Effector memory CD8-positive, alpha-beta T cell (primary cell): Measurements from ENCODE around the gene SDCBP2.

Experiments
- ATAC-seq: fragments of 150-1000 bp; cut with Tn5 transposase; replicated peaks from 2 replicates; pipeline ENCODE4 v1.10.0; 2021; ENCODE audit warnings: mild to moderate bottlenecking, moderate library complexity
- DNase-seq, 3 experiments: peaks; one replicate each; pipeline ENCODE4 v3.0.0; 2021
- H3K27ac Mint-ChIP-seq, 2 donors: one replicate each; pipeline ENCODE4 v1.8.0; 2022; ENCODE audit warnings: mild to moderate bottlenecking in 2 of 2, mixed read lengths in 2 of 2, moderate library complexity in 2 of 2
- H3K27me3 Mint-ChIP-seq, 2 donors: one replicate each; pipeline ENCODE4 v1.8.0; 2022; ENCODE audit warnings: mixed read lengths in 2 of 2
- H3K36me3 Mint-ChIP-seq: one replicate; pipeline ENCODE4 v1.8.0; 2022; ENCODE audit warnings: mild to moderate bottlenecking, moderate library complexity, mixed read lengths; ENCODE audit not compliant: insufficient read depth
- H3K4me1 Mint-ChIP-seq, 2 donors: one replicate each; pipeline ENCODE4 v1.8.0; 2022; ENCODE audit warnings: low read depth in 2 of 2, mixed read lengths in 2 of 2
- H3K4me3 Mint-ChIP-seq, 2 donors: one replicate each; pipeline ENCODE4 v1.8.0; 2022; ENCODE audit warnings: mild to moderate bottlenecking in 2 of 2, mixed read lengths in 2 of 2, moderate library complexity in 2 of 2
- H3K9me3 Mint-ChIP-seq, 2 donors: one replicate each; pipeline ENCODE4 v1.8.0; 2022; ENCODE audit warnings: mixed read lengths in 2 of 2

The SDCBP2 gene

DNA sequence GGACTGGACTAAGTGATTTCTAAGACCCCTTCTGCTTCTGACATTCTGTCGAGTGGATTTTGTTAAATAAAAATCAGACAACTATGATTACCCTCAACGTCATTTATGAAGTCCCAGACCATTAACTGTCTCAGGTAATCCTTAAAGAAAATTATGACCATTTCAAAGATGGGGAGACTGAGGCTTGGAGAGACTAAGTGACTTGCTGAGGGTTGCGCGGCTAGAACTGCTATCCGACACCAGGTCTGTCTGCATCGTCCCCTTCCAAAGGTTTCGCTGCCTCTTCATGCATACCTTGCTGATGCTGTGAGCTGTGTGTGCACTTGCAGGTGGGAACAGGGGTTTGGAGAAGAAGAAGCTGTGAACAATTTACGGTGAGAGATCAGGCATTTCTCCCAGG is 59.7 kb downstream of the SDCBP2 start:
- peak overlapping the region; percentile 16 to 64 for H3K27ac Mint-ChIP-seq
- H3K36me3 Mint-ChIP-seq: peaks cover 4% of the 10 kb centered on the region
- peaks cover 20 to 28% of the 10 kb centered on the region in 2 donors for H3K4me1 Mint-ChIP-seq
- ATAC-seq: no peak
- H3K27me3 Mint-ChIP-seq: no peaks in the 10 kb centered on the region
- no peak overlapping the region for H3K4me3 Mint-ChIP-seq
- H3K9me3 Mint-ChIP-seq: no peaks in the 10 kb centered on the region
- DNase-seq: no peak

DNA sequence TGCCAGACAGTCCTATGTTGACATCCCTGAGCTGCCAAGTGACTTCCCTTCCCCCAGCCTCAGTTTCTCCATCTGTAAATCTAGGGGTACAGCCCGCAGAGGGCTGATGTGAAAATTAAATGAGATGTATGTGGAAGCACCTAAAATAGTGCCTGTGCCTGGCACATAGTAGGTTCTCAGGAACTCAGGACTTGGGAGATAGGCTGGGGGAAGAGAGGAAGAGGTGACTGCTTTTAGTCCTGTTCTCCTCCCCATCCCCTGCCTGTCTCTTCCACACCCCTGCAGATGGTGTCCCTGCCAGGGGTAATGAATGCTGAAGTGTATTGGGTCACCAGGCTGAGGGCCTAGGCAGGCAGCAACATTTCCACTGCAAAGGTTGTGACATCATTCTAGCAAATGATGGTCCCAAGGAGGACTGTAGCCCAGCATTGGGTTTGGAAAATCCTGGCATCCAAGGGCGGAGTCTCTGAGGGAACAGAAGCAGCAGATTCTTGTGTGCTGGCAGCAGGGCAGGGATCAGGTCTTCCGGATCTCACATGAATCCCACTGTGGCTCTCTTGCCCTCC is 61.0 kb downstream of the SDCBP2 start:
- no peak for ATAC-seq

DNA sequence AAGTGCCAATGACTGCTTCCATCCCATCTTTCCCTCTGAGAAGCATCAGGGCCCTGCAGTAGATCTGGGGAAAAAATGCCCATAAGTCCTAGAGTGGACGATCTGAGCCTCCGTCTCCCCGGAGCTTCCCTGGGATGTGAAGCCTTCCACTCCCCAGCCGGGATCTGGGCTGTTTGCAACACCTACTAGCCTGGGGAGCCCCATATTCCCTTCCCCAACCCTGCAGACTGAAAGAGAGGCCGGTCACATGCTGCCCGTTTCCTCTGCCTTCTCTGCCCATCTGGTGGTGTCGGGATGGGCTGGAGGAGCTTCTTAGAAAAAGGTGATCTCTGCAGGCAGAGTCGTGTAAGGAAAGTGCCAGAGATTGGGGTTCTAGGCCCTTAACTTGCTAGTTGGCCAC is 61.8 kb downstream of the SDCBP2 start:
- no peaks in the 10 kb centered on the region for H3K27me3 Mint-ChIP-seq
- no peak for DNase-seq
- no peaks in the 10 kb centered on the region for H3K9me3 Mint-ChIP-seq
- no peak overlapping the region for H3K27ac Mint-ChIP-seq
- no peak for ATAC-seq
- peaks cover 4% of the 10 kb centered on the region for H3K36me3 Mint-ChIP-seq
- peaks cover 20 to 28% of the 10 kb centered on the region in 2 donors for H3K4me1 Mint-ChIP-seq
- H3K4me3 Mint-ChIP-seq: peak overlapping the region; percentile 77 to 81

More for the DNA sequence above, 61.0 kb downstream of the SDCBP2 start:
- Mint-ChIP-seq H3K27me3 (no peaks in the 10 kb centered on the region), H3K9me3 (no peaks in the 10 kb centered on the region), H3K4me3 (peak overlapping the region in 1 of 2 donors; percentile 77), H3K36me3 (peaks cover 4% of the 10 kb centered on the region), H3K27ac (peak overlapping the region in 1 of 2 donors; percentile 64), H3K4me1 (peaks cover 20 to 28% of the 10 kb centered on the region in 2 donors)
- DNase-seq: no peak

DNA sequence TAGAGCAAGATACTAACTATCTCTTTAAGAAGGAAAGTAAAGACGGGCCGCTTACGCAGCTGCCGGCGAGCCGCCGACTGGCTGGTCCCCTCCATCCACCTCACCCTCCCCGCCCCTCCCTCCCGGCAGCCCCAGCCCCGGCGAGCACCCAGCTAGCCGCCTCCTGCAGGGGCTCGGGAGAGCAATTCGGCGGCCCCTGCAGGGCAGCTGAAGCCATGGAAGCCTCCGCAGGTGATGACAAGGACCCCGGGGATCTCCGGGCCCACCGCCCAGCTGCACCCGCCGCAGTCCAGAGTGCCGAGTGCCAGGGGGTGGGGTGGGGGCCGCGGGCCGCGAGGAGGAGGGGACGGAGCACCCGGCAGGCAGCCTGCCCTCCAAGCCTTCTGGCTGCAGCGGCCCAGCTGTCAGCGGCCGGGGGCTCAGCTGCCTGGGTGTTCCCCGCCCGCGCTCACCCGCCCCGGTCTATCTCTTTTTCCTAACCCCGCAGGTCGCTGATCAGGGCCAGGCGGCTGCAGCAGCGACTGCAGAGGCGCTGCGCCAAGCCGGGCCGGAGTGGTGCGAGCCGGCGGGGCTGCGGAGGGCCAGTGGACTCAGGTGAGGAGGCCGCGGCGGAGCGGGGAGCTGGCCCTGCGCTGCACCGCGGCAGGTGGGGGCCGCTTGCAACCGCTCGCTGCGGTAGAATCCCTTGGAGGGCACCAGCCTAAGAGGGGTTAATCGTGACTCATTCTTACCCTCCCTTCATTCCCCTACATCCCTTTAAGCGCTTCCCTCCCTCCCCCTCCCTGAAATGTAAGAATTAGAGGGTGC is 62.6 kb downstream of the SDCBP2 start, which contains the start of gene SNPH:
Gene SNPH (plus strand): TSS at position 128 of the 807 bp plus-strand sequence. CDS start 29,946 bp downstream, outside the sequence.
- peak; percentile 54 to 58 (median 57) for DNase-seq
- Mint-ChIP-seq H3K36me3 (peaks cover 4% of the 10 kb centered on the region), H3K27me3 (no peaks in the 10 kb centered on the region), H3K9me3 (no peaks in the 10 kb centered on the region), H3K4me3 (peak within 1 kb of the TSS; percentile 77 to 81), H3K27ac (peak within 1 kb of the TSS; percentile 91 to 92), H3K4me1 (peaks cover 20 to 28% of the 10 kb centered on the region in 2 donors)
- ATAC-seq: peak; percentile 91

DNA sequence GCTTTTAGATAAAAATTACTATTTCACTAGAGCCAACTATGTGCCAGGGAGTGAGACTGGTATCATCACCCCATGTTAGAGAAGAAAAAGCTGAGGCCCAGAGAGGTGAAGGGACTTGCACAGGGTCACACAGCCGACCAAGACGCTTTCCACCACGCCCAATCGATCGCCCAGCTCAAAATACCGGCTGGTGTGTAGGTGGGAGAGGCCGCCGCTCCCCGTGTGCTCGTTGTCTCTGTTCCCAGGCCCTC is 63.1 kb downstream of the SDCBP2 start:
- H3K27ac Mint-ChIP-seq: peak overlapping the region; percentile 91 to 92
- H3K27me3 Mint-ChIP-seq: no peaks in the 10 kb centered on the region

DNA sequence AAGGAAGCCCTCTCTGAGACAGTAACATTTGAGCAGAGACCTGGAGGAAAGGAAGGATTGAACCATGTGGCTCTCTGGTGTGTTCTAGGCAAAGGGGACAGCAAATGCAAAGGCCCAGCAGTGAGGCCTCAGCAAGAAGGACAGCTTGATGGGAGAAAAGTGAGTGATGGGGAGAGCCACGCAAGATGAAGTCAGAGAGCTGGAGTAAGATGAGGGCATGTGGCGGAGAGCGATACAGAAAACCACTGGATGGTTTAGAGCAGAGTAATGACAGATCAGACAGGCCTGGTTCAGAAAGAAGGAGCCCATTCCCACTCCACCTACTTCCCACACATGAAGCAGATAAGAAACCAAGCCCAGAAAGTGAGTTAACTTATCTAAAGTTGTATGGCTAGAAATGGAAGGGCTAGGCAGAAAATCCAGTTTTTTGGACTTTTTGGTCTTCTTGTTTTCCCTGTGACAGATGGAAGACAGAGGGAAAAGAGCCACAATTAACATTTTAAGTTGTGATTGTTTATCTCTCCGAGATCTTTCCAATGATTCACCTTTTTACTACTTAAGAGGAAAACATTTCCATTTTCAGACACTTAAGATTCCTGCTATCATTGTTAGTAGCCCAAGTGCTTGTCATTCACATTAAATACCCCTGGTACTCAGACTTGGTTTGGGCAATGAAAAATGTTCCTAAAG is 63.6 kb downstream of the SDCBP2 start:
- no peak for ATAC-seq
- H3K27ac Mint-ChIP-seq: peak overlapping the region; percentile 91 to 92
- H3K4me3 Mint-ChIP-seq: peak overlapping the region; percentile 77 to 81
- DNase-seq: no peak
- no peaks in the 10 kb centered on the region for H3K27me3 Mint-ChIP-seq
- H3K4me1 Mint-ChIP-seq: peaks cover 20 to 28% of the 10 kb centered on the region in 2 donors
- peaks cover 4% of the 10 kb centered on the region for H3K36me3 Mint-ChIP-seq
- H3K9me3 Mint-ChIP-seq: no peaks in the 10 kb centered on the region

More for the DNA sequence above, 63.1 kb downstream of the SDCBP2 start:
- Mint-ChIP-seq H3K9me3 (no peaks in the 10 kb centered on the region), H3K4me3 (peak overlapping the region; percentile 77 to 81), H3K36me3 (peaks cover 4% of the 10 kb centered on the region), H3K4me1 (peaks cover 20 to 28% of the 10 kb centered on the region in 2 donors)
- ATAC-seq (no peak), DNase-seq (no peak)

DNA sequence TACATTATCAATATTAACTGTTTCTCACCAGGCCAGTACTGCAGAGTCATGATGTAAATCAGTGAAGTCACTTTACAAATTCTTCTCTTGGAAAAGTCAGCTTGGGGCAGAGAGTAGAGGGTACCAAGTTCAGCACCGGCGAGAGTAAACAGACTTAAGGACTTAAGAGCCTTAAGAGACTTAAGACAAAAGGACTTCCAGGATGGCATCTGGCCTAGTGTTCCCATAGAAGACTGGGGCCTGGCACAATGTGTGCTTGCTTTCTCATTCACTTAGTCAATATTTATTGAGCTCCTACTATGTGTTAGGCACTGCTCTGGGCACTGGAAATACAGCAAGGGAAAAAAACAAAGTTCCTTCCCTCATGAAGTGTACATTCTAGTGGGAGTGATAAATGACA is 64.2 kb downstream of the SDCBP2 start:
- Mint-ChIP-seq H3K4me3 (peak overlapping the region; percentile 77 to 81), H3K27ac (peak overlapping the region; percentile 16 to 91), H3K27me3 (no peaks in the 10 kb centered on the region), H3K4me1 (peaks cover 20 to 28% of the 10 kb centered on the region in 2 donors), H3K9me3 (no peaks in the 10 kb centered on the region), H3K36me3 (peaks cover 4% of the 10 kb centered on the region)
- DNase-seq (no peak), ATAC-seq (no peak)

DNA sequence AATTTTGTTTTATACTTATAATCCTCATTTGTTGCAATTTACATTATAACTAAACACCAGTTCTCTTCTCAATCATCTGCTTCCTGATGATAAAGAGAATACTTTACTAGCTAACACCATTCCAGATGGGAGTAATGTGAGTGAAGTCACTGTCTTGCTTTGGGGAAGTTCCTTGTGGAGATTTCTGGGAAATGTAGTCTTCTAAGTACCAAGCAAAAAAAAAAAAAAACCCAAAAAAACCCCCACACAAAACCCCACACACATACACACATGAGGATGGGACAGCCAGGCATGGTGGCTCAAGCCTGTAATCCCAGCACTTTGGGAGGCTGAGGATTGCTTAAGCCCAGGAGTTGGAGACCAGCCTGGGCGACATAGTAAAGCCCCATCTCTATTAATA is 65.1 kb downstream of the SDCBP2 start:
- H3K27ac Mint-ChIP-seq: no peak overlapping the region
- DNase-seq: no peak
- H3K4me3 Mint-ChIP-seq: no peak overlapping the region
- peaks cover 4% of the 10 kb centered on the region for H3K36me3 Mint-ChIP-seq
- no peak for ATAC-seq
- no peaks in the 10 kb centered on the region for H3K27me3 Mint-ChIP-seq
- peaks cover 19 to 27% of the 10 kb centered on the region in 2 donors for H3K4me1 Mint-ChIP-seq
- no peaks in the 10 kb centered on the region for H3K9me3 Mint-ChIP-seq
